ENCODE results near the gene MTRF1. TPM values are rescaled to one million over a fixed set of nuclear protein-coding genes. Genes with fewer than 3 reads are reported as not detected.

Gene MTRF1
- total and polyA plus RNA-seq, 9 of the 15 experiments (the other 6 are each of a cell fraction or from before 2014, with no cell fraction given), result 12.5 to 33.7 (median 20.1) TPM

DNA sequence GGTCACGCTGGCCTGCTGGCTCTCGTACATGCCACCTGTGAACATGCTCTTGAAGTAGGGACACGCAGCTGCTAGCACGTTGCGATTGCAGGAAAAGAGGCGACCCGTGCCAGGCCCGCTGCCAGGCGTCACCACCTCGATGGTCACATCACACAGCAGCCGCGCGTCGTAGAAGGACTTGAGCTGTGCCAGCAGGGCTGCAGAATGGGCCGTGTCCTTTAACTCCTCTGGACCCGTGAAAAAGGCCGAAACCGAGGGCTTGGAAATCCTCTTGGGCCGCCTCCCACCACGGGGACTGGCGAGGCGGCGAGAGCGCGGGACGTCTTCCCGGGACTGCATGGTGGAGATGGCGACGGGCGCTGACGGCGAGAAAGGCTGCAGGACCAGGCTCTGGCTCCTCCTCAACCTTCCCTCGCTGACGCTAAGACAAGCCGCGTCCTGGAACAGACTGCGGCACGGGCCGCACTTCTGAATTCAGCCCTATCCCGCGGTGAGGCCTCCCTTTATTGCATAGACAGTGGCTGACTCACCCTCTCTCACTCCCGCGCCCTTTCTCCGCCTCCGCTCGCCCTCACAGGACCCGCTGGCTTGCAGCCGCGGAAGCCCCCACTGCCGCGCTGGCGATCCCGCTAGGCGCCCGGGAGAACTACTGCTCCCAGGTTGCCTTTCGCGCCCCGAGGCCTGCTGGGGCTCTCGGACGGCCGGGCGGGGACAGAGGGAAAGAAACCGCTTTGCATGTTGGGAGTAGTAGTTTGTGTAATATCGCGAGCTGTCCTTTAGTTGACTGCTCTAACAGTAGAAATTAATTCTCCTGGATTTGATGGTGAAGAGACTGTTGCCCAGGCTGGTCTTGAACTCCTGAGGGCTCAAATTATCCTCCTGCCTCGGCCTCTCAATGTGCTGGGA, 69.2 kb downstream of the MTRF1 start, which contains the start of gene KBTBD7 (continued):
- TF ChIP-seq, protein P1, sequence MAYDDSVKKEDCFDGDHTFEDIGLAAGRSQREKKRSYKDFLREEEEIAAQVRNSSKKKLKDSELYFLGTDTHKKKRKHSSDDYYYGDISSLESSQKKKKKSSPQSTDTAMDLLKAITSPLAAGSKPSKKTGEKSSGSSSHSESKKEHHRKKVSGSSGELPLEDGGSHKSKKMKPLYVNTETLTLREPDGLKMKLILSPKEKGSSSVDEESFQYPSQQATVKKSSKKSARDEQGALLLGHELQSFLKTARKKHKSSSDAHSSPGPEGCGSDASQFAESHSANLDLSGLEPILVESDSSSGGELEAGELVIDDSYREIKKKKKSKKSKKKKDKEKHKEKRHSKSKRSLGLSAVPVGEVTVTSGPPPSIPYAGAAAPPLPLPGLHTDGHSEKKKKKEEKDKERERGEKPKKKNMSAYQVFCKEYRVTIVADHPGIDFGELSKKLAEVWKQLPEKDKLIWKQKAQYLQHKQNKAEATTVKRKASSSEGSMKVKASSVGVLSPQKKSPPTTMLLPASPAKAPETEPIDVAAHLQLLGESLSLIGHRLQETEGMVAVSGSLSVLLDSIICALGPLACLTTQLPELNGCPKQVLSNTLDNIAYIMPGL (CRISPR knock-in tag; IDR thresholded peaks at IDR 0.05), result no peak
- TF ChIP-seq FOXA1 (IDR thresholded peaks at IDR 0.05; ENCODE audit: borderline replicate concordance), result no peak
- TF ChIP-seq, protein P2, sequence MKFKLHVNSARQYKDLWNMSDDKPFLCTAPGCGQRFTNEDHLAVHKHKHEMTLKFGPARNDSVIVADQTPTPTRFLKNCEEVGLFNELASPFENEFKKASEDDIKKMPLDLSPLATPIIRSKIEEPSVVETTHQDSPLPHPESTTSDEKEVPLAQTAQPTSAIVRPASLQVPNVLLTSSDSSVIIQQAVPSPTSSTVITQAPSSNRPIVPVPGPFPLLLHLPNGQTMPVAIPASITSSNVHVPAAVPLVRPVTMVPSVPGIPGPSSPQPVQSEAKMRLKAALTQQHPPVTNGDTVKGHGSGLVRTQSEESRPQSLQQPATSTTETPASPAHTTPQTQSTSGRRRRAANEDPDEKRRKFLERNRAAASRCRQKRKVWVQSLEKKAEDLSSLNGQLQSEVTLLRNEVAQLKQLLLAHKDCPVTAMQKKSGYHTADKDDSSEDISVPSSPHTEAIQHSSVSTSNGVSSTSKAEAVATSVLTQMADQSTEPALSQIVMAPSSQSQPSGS (CRISPR knock-in tag; IDR thresholded peaks at IDR 0.05), result no peak
- peak; percentile 80 for TF ChIP-seq SOX6 (IDR thresholded peaks at IDR 0.05)
- TF ChIP-seq, protein P3, sequence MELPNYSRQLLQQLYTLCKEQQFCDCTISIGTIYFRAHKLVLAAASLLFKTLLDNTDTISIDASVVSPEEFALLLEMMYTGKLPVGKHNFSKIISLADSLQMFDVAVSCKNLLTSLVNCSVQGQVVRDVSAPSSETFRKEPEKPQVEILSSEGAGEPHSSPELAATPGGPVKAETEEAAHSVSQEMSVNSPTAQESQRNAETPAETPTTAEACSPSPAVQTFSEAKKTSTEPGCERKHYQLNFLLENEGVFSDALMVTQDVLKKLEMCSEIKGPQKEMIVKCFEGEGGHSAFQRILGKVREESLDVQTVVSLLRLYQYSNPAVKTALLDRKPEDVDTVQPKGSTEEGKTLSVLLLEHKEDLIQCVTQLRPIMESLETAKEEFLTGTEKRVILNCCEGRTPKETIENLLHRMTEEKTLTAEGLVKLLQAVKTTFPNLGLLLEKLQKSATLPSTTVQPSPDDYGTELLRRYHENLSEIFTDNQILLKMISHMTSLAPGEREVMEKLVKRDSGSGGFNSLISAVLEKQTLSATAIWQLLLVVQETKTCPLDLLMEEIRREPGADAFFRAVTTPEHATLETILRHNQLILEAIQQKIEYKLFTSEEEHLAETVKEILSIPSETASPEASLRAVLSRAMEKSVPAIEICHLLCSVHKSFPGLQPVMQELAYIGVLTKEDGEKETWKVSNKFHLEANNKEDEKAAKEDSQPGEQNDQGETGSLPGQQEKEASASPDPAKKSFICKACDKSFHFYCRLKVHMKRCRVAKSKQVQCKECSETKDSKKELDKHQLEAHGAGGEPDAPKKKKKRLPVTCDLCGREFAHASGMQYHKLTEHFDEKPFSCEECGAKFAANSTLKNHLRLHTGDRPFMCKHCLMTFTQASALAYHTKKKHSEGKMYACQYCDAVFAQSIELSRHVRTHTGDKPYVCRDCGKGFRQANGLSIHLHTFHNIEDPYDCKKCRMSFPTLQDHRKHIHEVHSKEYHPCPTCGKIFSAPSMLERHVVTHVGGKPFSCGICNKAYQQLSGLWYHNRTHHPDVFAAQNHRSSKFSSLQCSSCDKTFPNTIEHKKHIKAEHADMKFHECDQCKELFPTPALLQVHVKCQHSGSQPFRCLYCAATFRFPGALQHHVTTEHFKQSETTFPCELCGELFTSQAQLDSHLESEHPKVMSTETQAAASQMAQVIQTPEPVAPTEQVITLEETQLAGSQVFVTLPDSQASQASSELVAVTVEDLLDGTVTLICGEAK (IDR thresholded peaks at IDR 0.05), result 0 out of 2 replicates have a peak, but pooled peaks have one; percentile 24
- TF ChIP-seq, protein P3 (CRISPR knock-in tag; IDR thresholded peaks at IDR 0.05), result no peak
- no peak for TF ChIP-seq NELFE (IDR thresholded peaks at IDR 0.05; ENCODE audit: insufficient read depth, insufficient read length)
- peak; percentile 92 for TF ChIP-seq L3MBTL2 (IDR thresholded peaks at IDR 0.05)
- no peak for TF ChIP-seq POLR2H (tag; IDR thresholded peaks at IDR 0.05; ENCODE audit: low read depth)
- TF ChIP-seq CBX8 (IDR thresholded peaks at IDR 0.05; ENCODE audit: borderline replicate concordance, extremely low read depth, low read depth, low read length, poor library complexity, severe bottlenecking), result no peak
- TF ChIP-seq CC2D1A (IDR thresholded peaks at IDR 0.05), result no peak
- no peak for TF ChIP-seq CAMTA2 (CRISPR knock-in tag; conservative IDR thresholded peaks at IDR 0.05)
- no peak for TF ChIP-seq ZNF253 (CRISPR knock-in tag; conservative IDR thresholded peaks at IDR 0.05)
- peak; percentile 89 to 96 for TF ChIP-seq SIX5 (IDR thresholded peaks at IDR 0.05; ENCODE audit: borderline replicate concordance in 1 of 2, insufficient read depth in 1 of 2, low read depth in 1 of 2, low read length in 2 of 2)
- TF ChIP-seq ETV5 (CRISPR knock-in tag; IDR thresholded peaks at IDR 0.05; ENCODE audit: low read depth), result no peak
